Camera-type eye (tissue), 1 donor: ENCODE measurements around the gene CHRDL2. TPM values are rescaled to one million over a fixed set of nuclear protein-coding genes. Genes with fewer than 3 reads are reported as not detected.

Experiments
- total RNA-seq: library from RNA; depleted of rRNA; stranded (reverse); fragments of >200 nt; gene quantifications from one replicate; pipeline ENCODE4 v1.2.3, GENCODE V29; 2014

Gene CHRDL2, protein sequence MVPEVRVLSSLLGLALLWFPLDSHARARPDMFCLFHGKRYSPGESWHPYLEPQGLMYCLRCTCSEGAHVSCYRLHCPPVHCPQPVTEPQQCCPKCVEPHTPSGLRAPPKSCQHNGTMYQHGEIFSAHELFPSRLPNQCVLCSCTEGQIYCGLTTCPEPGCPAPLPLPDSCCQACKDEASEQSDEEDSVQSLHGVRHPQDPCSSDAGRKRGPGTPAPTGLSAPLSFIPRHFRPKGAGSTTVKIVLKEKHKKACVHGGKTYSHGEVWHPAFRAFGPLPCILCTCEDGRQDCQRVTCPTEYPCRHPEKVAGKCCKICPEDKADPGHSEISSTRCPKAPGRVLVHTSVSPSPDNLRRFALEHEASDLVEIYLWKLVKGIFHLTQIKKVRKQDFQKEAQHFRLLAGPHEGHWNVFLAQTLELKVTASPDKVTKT
- total RNA-seq: not detected

DNA sequence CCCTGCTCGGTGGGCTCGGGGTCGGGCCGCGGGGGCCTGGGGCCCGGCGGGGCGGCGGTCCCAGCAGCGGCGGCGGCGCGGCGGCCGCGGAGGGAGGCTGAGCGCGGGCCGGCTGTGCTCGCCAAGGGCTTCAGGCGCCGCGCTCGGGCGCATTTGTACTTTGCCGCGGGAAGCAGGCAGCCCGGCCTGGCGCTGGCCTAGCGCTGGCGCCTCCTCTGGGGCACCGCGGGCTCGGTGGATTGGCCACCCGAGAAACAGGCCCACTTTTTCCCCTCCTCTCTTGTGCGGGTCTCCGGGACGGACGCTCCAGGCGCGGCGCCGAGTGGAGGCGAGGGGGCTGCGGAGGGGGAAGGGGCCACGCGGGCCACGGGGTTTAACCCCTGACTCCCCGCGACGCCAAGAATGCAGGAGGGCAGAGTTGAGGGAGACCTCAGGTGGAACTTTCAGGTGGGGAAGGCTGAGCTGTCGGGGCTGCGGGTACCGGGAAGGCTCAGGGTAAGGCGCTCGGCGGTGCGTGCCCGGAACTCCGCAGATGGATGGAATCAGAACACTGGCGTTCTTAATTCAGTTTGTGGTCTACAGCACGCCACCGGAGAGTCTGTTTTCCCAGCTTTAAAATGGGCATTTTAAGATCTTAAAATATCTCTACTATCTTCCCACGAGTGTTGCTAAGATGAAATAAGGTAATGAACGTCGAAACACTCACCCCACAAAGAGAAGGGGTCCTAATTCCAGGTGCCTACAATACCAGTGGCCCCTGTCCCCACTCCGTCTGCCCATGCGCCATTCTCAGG, at the start of gene CHRDL2:
Gene CHRDL2, minus strand, starts transcription at position 126 of the 794 bp plus-strand sequence. CDS start 538 bp downstream, outside the sequence.

DNA sequence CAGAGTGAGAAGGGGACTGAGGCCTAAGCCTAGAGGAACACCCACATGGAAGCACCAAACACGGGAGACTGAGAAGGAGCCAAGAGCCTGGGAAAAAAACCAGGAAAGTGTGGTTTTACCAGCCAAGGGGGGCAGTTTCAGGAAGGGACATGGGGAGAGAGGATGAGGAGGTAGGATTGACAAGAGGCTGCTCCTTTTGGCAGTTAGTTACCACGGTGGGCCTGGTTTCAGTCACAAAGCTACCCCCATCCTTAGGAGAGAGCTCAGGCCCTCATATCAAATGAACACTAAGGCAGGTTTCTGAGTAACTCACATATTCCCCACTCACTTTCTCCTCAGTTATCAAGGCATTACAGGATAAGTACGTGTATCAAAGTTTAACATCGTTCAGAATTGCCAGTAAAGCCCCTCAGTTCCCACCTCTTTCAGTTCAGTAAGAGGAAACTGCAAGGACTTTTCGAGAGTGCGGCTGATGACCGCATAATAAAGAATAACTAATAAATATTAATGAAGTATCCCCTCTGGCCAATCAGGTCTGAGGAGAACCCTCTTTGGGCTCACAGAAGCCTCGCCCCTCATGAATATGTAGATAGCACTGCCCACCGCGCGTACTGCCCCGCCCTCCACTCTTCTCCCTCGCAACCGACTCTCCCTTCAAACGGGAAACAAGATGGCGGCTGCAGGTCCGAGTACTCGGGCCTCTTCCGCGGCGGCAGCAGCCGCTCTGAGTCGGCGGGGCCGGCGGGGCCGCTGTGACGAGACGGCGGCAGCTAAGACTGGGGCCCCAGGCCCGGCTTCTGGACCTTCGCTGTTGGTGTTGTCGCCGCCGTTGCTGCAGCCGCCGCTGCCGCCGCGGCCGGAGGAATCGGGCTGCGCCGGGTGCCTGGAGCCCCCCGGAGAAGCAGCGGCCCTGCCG, 17.2 kb upstream of the CHRDL2 start, which contains the start of gene RNF169:
Gene RNF169, plus strand, starts transcription at position 639 of the 916 bp plus-strand sequence. Its CDS starts 32 bp downstream, at position 671.

Other genes starting within 250 kb of the CHRDL2 start
- gene LIPT2, start 237.7 kb downstream of the CHRDL2 start, total RNA-seq: 5.9 TPM
- 21.8 TPM for gene POLD3, start 138.8 kb downstream of the CHRDL2 start, total RNA-seq
- gene RNF169, start 17.4 kb upstream of the CHRDL2 start, total RNA-seq: 41.0 TPM
- gene XRRA1, start 217.7 kb upstream of the CHRDL2 start, total RNA-seq: 19.9 TPM
- gene SPCS2, start 217.8 kb upstream of the CHRDL2 start, total RNA-seq: 43.9 TPM